ENCODE data around the gene MARCHF2.

Gene MARCHF2

GRCh38 chr19:8453616-8454015 lies 40.5 kb downstream of the MARCHF2 start:
- DNase-seq (ENCODE audit: low read depth) = no peak

GRCh38 chr19:8454218-8454617 lies 41.1 kb downstream of the MARCHF2 start:
- no peak for DNase-seq (ENCODE audit: low read depth)

- DNase-seq (ENCODE audit: low read depth) = no peak
These were observed 41.9 kb downstream of the MARCHF2 start for GRCh38 chr19:8455018-8455417.

- DNase-seq (ENCODE audit: low read depth) = no peak
These were observed 43.0 kb downstream of the MARCHF2 start for GRCh38 chr19:8456064-8456463.

- no peak for DNase-seq (ENCODE audit: low read depth)
These were observed 44.1 kb downstream of the MARCHF2 start for GRCh38 chr19:8457209-8457608.

GRCh38 chr19:8457827-8458226 lies 44.7 kb downstream of the MARCHF2 start:
- DNase-seq (ENCODE audit: low read depth) = no peak

GRCh38 chr19:8458380-8458779 lies 45.3 kb downstream of the MARCHF2 start:
- no peak for DNase-seq (ENCODE audit: low read depth)

GRCh38 chr19:8459095-8459494 lies 46.0 kb downstream of the MARCHF2 start:
- DNase-seq (ENCODE audit: low read depth) = no peak

GRCh38 chr19:8459520-8460270 lies 46.6 kb downstream of the MARCHF2 start:
- no peak for DNase-seq (ENCODE audit: low read depth)

GRCh38 chr19:8460516-8461298 lies 47.6 kb downstream of the MARCHF2 start:
- DNase-seq (ENCODE audit: low read depth) = no peak

GRCh38 chr19:8461376-8461775 lies 48.3 kb downstream of the MARCHF2 start:
- no peak for DNase-seq (ENCODE audit: low read depth)

- no peak for DNase-seq (ENCODE audit: low read depth)
These were observed 48.8 kb downstream of the MARCHF2 start for GRCh38 chr19:8461891-8462290.

GRCh38 chr19:8462571-8462970 lies 49.5 kb downstream of the MARCHF2 start:
- no peak for DNase-seq (ENCODE audit: low read depth)

GRCh38 chr19:8463365-8463764 lies 50.3 kb downstream of the MARCHF2 start:
- no peak for DNase-seq (ENCODE audit: low read depth)

GRCh38 chr19:8466018-8466417 lies 52.9 kb downstream of the MARCHF2 start:
- no peak for DNase-seq (ENCODE audit: low read depth)

- DNase-seq (ENCODE audit: low read depth) = no peak
These were observed 55.0 kb downstream of the MARCHF2 start for GRCh38 chr19:8468124-8468523.

- no peak for DNase-seq (ENCODE audit: low read depth)
These were observed 55.8 kb downstream of the MARCHF2 start for GRCh38 chr19:8468761-8469373.

- DNase-seq (ENCODE audit: low read depth) = no peak
These were observed 56.7 kb downstream of the MARCHF2 start for GRCh38 chr19:8469613-8470368.

- DNase-seq (ENCODE audit: low read depth) = no peak
These were observed 60.8 kb downstream of the MARCHF2 start for GRCh38 chr19:8473648-8474476.

GRCh38 chr19:8475005-8475404 lies 61.9 kb downstream of the MARCHF2 start:
- DNase-seq (ENCODE audit: low read depth) = no peak

GRCh38 chr19:8476524-8476923 lies 63.4 kb downstream of the MARCHF2 start:
- DNase-seq (ENCODE audit: low read depth) = no peak

Data from stimulated activated CD8-positive, alpha-beta memory T cell treated with anti-CD3 and anti-CD28 coated beads, Interleukin-15, amount 100 ng/mL, for 1 hour (primary cell).